NCI-H2107 treated with DMSO at 0.1 percent for 48 hours (cell line): Measurements from ENCODE around the gene EBLN1.

Experiments
- DNase-seq: peaks from one replicate; lab custom pipeline; 2025; ENCODE audit not compliant: unreplicated experiment; lab: John Stamatoyannopoulos, UW

EBLN1 gene

DNA sequence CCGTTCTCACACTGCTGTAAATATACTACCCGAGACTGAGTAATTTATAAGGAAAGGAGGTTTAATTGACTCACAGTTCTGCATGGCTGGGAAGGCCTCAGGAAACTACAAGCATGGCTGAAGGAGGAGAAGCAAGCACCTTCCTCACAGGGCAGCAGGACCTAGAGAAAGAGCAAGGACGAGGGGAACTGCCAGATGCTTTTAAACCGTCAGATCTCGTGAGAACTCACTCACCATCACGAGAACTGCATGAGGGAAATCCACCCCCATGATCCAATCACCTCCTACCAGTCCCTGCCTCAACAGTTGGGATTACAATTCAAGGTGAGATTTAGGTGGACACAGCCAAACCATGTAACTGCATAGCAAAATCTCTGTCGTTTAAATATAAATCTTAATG, at the start of gene EBLN1:
EBLN1 (minus strand) TSS at position 174 of the 400 bp plus-strand sequence. CDS start 8,032 bp downstream, outside the sequence.
- no peak for DNase-seq

GRCh38 chr10:22265839-22266537, 48.2 kb upstream of the EBLN1 start:
- no peak for DNase-seq

GRCh38 chr10:22263106-22263505, 45.3 kb upstream of the EBLN1 start:
- no peak for DNase-seq

GRCh38 chr10:22259280-22259679, 41.5 kb upstream of the EBLN1 start:
- no peak for DNase-seq

- DNase-seq: no peak
Measured at GRCh38 chr10:22258471-22258870, 40.7 kb upstream of the EBLN1 start.

GRCh38 chr10:22253580-22253882, 35.7 kb upstream of the EBLN1 start:
- DNase-seq: no peak

DNA sequence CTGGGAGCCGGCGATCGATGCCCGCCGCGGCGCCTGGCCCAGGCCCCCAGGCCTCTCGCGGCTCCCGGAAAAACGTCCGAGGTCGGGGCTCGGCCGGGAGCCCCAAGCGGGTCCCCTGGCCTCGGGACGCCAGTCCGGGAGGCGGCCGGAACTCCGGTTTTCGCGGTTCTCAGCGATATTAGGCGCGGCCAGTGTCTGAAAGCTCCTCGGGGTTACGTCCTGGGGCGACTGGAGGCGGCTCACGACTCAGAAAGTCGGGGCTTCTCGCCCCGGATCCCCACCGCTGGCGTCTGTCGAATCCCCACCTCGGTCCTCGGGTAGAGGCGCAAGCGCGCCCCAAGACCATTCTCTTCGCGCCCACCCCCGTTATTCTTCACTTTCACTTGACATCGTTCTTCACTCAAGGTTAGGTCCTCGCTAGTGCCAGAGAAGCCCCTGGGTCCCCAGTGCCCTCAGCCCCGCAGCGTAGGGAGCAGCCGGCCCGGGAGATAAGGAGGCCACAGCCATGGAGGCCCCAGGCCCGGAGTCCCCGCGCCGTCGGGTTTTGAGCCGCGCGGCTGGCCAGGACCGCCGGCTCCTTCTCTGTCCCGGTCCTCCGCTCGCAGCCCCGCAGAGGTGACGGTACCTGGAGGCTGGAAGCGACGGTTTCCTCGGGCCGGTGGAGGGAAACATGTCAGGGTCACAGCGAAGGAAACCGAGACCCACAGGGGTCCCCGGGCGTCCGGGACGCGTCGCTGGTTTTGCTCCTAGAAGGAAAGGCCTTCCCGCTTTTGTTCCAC, 35.2 kb upstream of the EBLN1 start:
- DNase-seq: no peak

DNA sequence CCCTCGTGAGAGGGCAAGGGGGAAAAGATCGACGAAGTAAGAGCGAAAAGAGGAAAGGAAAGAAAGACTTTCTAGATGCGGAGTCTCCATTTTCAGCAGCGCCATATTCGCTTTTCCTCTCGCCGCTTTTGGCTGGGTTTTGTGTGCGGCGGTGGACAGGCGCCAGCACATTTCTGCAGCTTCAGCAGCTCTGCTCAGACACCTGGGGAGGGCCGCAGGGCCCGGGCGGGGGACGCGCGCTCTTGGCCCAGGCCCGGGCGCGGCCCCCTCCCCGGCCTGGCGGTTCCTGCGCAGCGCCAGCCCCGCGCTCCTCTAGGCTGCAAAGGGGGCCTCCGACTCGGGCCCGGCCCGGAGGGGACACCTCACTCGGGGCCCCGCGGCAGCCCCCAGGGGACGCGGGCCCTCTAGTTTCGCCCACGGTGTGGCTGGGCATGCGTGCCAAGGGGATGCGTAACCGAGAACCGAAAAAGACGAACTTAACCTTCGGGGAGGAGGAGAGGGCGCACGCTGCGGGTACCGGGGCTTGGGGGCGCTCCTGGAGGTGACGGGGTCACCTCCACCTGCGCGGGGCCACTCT, 34.5 kb upstream of the EBLN1 start:
- DNase-seq: no peak

DNA sequence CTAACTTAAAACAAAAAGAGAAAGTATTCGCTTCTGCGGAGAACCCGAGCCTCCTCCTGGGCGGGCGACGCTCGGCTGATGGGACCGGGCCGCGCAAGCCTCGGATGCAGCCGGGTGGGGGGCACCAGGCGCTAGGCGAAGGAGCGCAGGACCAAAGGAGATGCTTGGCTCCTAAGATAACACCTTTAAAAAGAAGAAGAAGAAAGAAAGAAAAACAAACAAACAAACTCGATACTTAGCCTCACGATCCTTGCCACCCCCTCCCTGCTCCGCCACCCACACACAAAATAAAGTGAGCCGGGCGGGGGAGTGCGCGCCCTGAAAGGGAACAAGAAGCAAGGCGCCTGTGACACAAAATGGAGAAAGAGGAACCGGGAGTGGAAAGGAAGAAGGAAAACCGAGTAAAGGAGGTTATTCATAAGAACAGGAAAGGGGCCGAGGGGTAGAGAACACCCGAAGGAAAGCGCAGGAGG, 34.0 kb upstream of the EBLN1 start:
- DNase-seq: peak; percentile 28

- DNase-seq: no peak
Measured at GRCh38 chr10:22250897-22251660, 33.3 kb upstream of the EBLN1 start.

GRCh38 chr10:22247636-22248035, 29.8 kb upstream of the EBLN1 start:
- DNase-seq: no peak

DNA sequence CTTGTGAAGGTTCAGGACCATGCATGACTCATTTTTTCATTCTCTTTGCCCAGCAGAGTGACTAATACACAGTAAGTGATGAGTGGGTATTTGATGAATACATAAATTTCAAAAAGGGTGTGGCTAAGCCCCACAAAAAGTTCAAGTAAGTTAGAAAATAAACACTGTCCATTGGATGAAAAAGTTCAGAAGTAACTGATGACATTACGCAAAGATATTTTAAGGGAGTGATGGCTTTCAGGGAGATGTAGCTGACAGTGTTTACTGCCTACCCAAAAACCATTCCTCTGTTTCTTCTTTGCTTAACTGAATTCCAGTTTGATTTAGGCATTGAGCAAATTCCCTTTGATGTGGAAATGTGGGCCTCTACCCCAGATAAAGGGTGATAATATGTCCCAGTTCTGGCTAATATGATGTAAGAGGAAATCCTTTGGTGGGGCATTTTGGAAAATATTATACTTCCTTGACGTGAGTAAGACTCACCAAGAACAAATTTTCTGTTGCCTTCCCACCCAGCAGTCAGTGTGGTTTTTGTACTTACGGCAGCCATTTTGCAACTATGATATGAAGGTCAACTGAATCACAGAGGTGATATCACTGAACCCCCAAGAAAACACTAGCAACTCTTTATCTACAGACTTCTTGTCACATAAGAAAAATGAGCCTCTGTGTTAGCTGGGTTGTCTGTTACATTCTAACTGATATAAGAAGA, 29.0 kb upstream of the EBLN1 start:
- no peak for DNase-seq

- DNase-seq: no peak
Measured at GRCh38 chr10:22245567-22245966, 27.8 kb upstream of the EBLN1 start.

DNA sequence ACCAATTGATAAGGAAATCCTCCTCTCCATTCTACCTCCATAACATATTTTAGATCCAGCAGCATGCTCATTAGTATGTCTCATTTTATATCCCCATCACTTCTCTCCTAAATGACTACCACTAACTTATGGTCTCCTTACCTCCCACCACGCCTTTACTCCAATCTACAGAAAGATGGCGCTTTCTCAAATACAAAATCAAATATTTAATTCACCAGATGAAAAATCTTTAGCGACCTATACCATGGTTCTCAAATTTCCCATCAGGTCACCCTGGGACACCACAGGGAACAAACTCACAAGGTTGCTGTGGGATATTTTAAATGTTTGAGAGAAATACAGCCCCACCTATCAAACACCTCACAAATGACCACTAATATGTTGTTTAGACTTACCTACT, 27.0 kb upstream of the EBLN1 start:
- no peak for DNase-seq

- DNase-seq: no peak
Measured at GRCh38 chr10:22244001-22244400, 26.2 kb upstream of the EBLN1 start.

- DNase-seq: no peak
Measured at GRCh38 chr10:22243321-22243720, 25.5 kb upstream of the EBLN1 start.

DNA sequence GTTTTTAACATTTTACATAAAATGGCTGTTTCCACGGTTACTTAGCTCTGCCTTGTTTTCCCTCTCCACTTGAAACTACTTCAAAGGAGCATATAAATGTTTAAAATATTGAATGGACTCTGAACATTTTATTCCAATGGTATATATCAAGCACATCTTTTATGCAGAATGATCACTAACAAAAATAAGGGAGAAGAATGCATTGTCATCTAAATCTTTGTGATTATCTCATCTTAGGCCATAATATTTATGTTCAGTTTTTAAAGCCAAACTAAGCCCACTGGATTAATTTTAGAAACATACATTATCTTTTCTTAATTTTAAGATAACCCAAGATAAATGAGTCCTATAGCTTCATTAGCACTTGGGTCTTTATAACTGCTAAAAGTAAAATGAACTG, 13.4 kb upstream of the EBLN1 start:
- DNase-seq: no peak

DNA sequence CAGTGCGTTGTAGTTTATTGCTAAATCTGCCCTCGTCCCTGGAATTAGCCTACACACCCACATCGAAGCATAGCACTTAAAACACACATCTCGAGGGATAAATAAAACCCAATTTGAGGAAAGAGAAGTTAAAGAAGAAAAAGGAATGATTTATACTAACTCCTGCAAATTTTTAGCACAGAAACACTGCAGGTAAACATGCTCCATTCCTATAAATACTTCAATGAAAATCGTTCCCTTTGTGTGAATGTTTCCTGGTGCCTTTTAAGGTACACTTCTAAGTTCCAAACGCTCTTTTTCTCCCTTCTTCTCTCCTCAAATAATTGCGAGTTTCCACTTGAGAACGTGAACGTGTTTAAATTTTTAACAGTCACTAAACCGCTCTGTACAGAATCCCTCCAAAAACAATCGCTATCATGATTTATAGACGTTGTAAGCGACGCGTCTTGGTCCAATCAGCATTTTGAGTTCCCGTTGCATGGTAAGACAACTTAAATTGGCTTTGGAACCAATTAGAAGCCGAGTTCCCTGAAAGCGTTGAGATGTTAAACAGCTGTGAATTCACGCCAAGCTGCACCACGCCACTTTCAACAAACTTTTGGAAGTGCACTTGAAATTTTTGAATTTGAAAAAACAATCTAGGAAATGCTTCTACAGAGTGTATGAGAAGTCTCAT, 12.5 kb upstream of the EBLN1 start:
- peak; percentile 36 for DNase-seq

DNA sequence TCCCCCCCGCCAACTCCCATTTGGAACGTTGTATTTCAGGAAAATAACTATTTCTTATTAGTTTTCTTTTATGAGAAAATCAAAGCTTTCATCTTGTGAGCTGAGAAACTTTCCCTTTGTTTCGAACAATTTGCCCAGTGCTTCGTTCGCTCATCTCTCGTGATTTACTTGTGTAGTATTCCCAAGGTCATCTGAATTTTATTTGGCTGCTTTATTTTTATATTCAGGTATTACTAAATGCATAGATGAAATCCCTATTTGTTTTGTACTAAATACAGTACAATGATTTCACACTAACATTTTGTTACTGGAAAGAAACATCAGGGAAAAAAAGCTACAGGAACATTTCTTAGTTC, 12.0 kb upstream of the EBLN1 start:
- DNase-seq: no peak
